ENCODE results near the gene GRIK2.

DNA sequence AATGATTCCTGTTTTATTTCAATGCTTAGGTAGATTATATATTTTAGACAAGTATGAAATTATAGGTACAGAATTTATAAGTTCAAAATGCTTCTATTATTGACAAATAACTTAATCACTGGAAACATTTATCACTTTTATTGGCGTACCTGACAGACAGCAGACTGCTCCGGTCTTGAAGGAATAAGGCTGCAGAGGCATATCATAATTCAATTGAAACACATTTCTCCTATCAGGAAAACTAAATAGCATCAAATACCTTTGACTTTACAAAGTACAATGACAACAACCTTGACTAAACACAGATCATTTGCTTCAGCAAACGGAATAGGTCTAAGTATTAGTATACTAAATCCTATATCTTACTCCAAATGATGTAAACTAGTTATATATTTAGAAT is 91.3 kb downstream of the GRIK2 start:
- TF ChIP-seq, protein P1, sequence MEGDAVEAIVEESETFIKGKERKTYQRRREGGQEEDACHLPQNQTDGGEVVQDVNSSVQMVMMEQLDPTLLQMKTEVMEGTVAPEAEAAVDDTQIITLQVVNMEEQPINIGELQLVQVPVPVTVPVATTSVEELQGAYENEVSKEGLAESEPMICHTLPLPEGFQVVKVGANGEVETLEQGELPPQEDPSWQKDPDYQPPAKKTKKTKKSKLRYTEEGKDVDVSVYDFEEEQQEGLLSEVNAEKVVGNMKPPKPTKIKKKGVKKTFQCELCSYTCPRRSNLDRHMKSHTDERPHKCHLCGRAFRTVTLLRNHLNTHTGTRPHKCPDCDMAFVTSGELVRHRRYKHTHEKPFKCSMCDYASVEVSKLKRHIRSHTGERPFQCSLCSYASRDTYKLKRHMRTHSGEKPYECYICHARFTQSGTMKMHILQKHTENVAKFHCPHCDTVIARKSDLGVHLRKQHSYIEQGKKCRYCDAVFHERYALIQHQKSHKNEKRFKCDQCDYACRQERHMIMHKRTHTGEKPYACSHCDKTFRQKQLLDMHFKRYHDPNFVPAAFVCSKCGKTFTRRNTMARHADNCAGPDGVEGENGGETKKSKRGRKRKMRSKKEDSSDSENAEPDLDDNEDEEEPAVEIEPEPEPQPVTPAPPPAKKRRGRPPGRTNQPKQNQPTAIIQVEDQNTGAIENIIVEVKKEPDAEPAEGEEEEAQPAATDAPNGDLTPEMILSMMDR (IDR thresholded peaks at IDR 0.05), result no peak
- TF ChIP-seq POLR2A (IDR thresholded peaks at IDR 0.05), result no peak
- TF ChIP-seq POLR2AphosphoS5 (IDR thresholded peaks at IDR 0.05), result no peak
